ENCODE results near the gene PHLPP1.

PHLPP1 gene

GRCh38 chr18:62744076-62744968, 29.0 kb downstream of the PHLPP1 start:
- no peak for DNase-seq (ENCODE audit: low spot score)

GRCh38 chr18:62745089-62745751, 29.9 kb downstream of the PHLPP1 start:
- no peak for DNase-seq (ENCODE audit: low spot score)

- DNase-seq (ENCODE audit: low spot score): no peak
Measured at GRCh38 chr18:62749389-62749788, 34.0 kb downstream of the PHLPP1 start.

GRCh38 chr18:62751341-62751821, 36.0 kb downstream of the PHLPP1 start:
- DNase-seq (ENCODE audit: low spot score): no peak

GRCh38 chr18:62751977-62752376, 36.6 kb downstream of the PHLPP1 start:
- DNase-seq (ENCODE audit: low spot score): no peak

- no peak for DNase-seq (ENCODE audit: low spot score)
Measured at GRCh38 chr18:62754026-62754425, 38.7 kb downstream of the PHLPP1 start.

- DNase-seq (ENCODE audit: low spot score): no peak
Measured at GRCh38 chr18:62755454-62755853, 40.1 kb downstream of the PHLPP1 start.

- DNase-seq (ENCODE audit: low spot score): no peak
Measured at GRCh38 chr18:62755946-62756345, 40.6 kb downstream of the PHLPP1 start.

GRCh38 chr18:62757399-62758010, 42.2 kb downstream of the PHLPP1 start:
- no peak for DNase-seq (ENCODE audit: low spot score)

GRCh38 chr18:62758591-62758990, 43.2 kb downstream of the PHLPP1 start:
- no peak for DNase-seq (ENCODE audit: low spot score)

GRCh38 chr18:62759704-62760402, 44.5 kb downstream of the PHLPP1 start:
- DNase-seq (ENCODE audit: low spot score): no peak

GRCh38 chr18:62760403-62760734, 45.0 kb downstream of the PHLPP1 start:
- no peak for DNase-seq (ENCODE audit: low spot score)

- DNase-seq (ENCODE audit: low spot score): no peak
Measured at GRCh38 chr18:62763101-62763521, 47.8 kb downstream of the PHLPP1 start.

- DNase-seq (ENCODE audit: low spot score): no peak
Measured at GRCh38 chr18:62766266-62766665, 50.9 kb downstream of the PHLPP1 start.

GRCh38 chr18:62767321-62767720, 52.0 kb downstream of the PHLPP1 start:
- DNase-seq (ENCODE audit: low spot score): no peak

GRCh38 chr18:62767836-62768557, 52.7 kb downstream of the PHLPP1 start:
- no peak for DNase-seq (ENCODE audit: low spot score)

- no peak for DNase-seq (ENCODE audit: low spot score)
Measured at GRCh38 chr18:62768558-62768943, 53.2 kb downstream of the PHLPP1 start.

GRCh38 chr18:62769216-62769615, 53.9 kb downstream of the PHLPP1 start:
- no peak for DNase-seq (ENCODE audit: low spot score)

GRCh38 chr18:62771494-62772270, 56.3 kb downstream of the PHLPP1 start:
- DNase-seq (ENCODE audit: low spot score): no peak

GRCh38 chr18:62772860-62773584, 57.7 kb downstream of the PHLPP1 start:
- DNase-seq (ENCODE audit: low spot score): no peak

All from CD4-positive, alpha-beta T cell treated with Interleukin-2 at 100 ng/mL for 4 hours (primary cell).